Mesendoderm (in vitro differentiated cells): Measurements from ENCODE around the gene PDZD2.
"Not testable (repeated sequence)": the region's sequence is repeated elsewhere in the genome, so short reads cannot be mapped to it uniquely, and the experiment has no call there.

Experiments used
- DNase-seq: peaks from one replicate; pipeline ENCODE4 v3.0.0; 2013
- H2AK5ac ChIP-seq: 2 replicates; pipeline ENCODE4 v1.6.1; 2013; ENCODE audit warnings: low read length, inconsistent platforms
- H2BK120ac ChIP-seq: 2 replicates; pipeline ENCODE4 v1.6.1; 2013; ENCODE audit warnings: low read depth, mild to moderate bottlenecking, low read length, moderate library complexity, mixed read lengths
- H2BK15ac ChIP-seq: replicated peaks from 2 replicates; pipeline ENCODE4 v1.6.1; 2013; ENCODE audit warnings: low read depth, mild to moderate bottlenecking, moderate library complexity
- H2BK5ac ChIP-seq: 2 replicates; pipeline ENCODE4 v1.6.1; 2013; ENCODE audit warnings: low read length, inconsistent platforms
- H3K18ac ChIP-seq: 2 replicates; pipeline ENCODE4 v1.6.1; 2013; ENCODE audit warnings: mild to moderate bottlenecking, low read length, mixed read lengths
- H3K23ac ChIP-seq: one replicate; pipeline ENCODE4 v1.6.1; 2013; ENCODE audit warnings: low read length
- H3K27ac ChIP-seq: 2 replicates; pipeline ENCODE4 v1.5.1; 2013; ENCODE audit warnings: low read depth, mild to moderate bottlenecking, inconsistent platforms, low read length, moderate library complexity
- H3K27me3 ChIP-seq: 2 replicates; pipeline ENCODE4 v1.6.1; 2013; ENCODE audit warnings: low read length, control low read depth, mild to moderate bottlenecking, inconsistent platforms; ENCODE audit not compliant: insufficient read depth, poor library complexity
- H3K36me3 ChIP-seq: 2 replicates; pipeline ENCODE4 v1.6.1; 2013; ENCODE audit warnings: low read length, inconsistent platforms; ENCODE audit not compliant: control insufficient read depth, insufficient read depth
- H3K4ac ChIP-seq: one replicate; pipeline ENCODE4 v1.6.1; 2013; ENCODE audit warnings: low read depth, mild to moderate bottlenecking, low read length, moderate library complexity
- H3K4me1 ChIP-seq: 2 replicates; pipeline ENCODE4 v1.6.1; 2013; ENCODE audit warnings: low read depth, low read length, inconsistent platforms; ENCODE audit not compliant: control insufficient read depth
- H3K4me2 ChIP-seq: 2 replicates; pipeline ENCODE4 v1.6.1; 2013; ENCODE audit warnings: low read length
- H3K4me3 ChIP-seq: 2 replicates; pipeline ENCODE4 v1.5.1; 2013; ENCODE audit warnings: mild to moderate bottlenecking, low read length
- H3K56ac ChIP-seq: one replicate; pipeline ENCODE4 v1.6.1; 2013; ENCODE audit warnings: low read length
- H3K79me1 ChIP-seq: 2 replicates; pipeline ENCODE4 v1.6.1; 2013; ENCODE audit warnings: low read length, inconsistent platforms
- H3K79me2 ChIP-seq: 2 replicates; pipeline ENCODE4 v1.6.1; 2013; ENCODE audit warnings: mild to moderate bottlenecking, low read length; ENCODE audit not compliant: control insufficient read depth, insufficient read depth
- H3K9ac ChIP-seq: 2 replicates; pipeline ENCODE4 v1.6.1; 2013; ENCODE audit warnings: low read length, inconsistent platforms
- H4K5ac ChIP-seq: one replicate; pipeline ENCODE4 v1.6.1; 2013; ENCODE audit warnings: low read length
- H4K8ac ChIP-seq: one replicate; pipeline ENCODE4 v1.6.1; 2013; ENCODE audit warnings: low read depth, mild to moderate bottlenecking, control low read depth, low read length, moderate library complexity
- WGBS: extraction: QIAGEN DNeasy Blood & Tissue Kit; methylation state at CpG from one replicate; pipeline ENCODE4 v1.1.7; 2013; ENCODE audit warnings: low lambda C conversion rate, missing lambda C conversion rate; ENCODE audit not compliant: insufficient coverage; ENCODE audit errors: extremely low coverage; 5-methylcytosine and 5-hydroxymethylcytosine counted together

Gene PDZD2

DNA sequence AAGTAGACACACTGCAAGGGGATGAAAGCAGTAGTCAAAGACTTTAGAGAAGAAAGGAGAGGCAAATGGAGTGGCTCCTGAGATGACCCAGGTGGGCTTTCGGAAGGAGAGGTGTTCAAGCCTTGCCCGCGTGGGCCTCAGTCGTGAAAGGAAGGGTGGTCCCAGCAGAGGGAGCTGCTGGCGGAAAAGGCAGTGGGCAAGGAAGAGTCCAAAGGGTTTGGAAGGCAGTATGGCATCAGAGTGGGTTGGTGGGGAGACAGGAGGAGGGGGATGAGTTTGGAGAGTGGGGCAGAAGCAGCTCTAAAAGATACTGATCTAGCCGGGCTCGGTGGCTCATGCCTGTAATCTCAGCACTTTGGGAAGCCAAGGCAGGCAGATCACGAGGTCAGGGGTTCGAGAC lies 369.8 kb downstream of the PDZD2 start:
- Histone ChIP-seq H3K4me2 (no peak overlapping the region), H3K4me1 (no peaks in the 10 kb centered on the region), H2BK15ac (no peak overlapping the region)

DNA sequence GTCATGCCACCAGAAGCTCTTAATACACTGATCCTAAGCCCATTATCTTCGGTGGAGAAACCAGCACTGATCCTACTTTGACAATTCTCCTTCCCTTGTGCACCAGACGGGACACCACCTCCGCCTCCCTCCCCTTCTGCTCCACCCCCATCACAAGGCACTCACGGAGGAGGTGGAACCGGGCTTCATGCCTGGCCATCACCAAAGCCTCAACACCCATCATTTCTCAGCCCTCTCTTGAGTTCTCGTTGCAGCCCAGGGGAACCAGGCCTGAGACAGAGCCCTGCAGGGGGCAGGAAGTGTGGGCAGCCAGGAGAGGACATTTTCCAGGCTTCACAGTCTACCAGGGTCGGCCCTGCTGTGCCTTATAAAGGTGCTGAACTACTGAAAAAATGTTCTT lies 374.7 kb downstream of the PDZD2 start:
- H3K36me3 ChIP-seq, result no peaks in the 10 kb centered on the region
- no peak overlapping the region for H3K9ac ChIP-seq
- no peak overlapping the region for H4K5ac ChIP-seq
- H3K18ac ChIP-seq, result no peak overlapping the region
- DNase-seq, result peak; percentile 77
- H3K56ac ChIP-seq, result no peak overlapping the region
- no peak overlapping the region for H4K8ac ChIP-seq
- no peak overlapping the region for H3K23ac ChIP-seq
- H3K4me1 ChIP-seq, result peaks cover 11% of the 10 kb centered on the region
- no peak overlapping the region for H3K27ac ChIP-seq
- H2BK15ac ChIP-seq, result no peak overlapping the region
- H3K79me2 ChIP-seq, result no peaks in the 10 kb centered on the region
- no peak overlapping the region for H2BK5ac ChIP-seq
- H3K4me3 ChIP-seq, result no peak overlapping the region
- H3K79me1 ChIP-seq, result no peaks in the 10 kb centered on the region
- no peak overlapping the region for H3K4ac ChIP-seq
- no CpG with 5 or more reads among the region's 7 CpGs for WGBS
- H3K4me2 ChIP-seq, result no peak overlapping the region
- no peak overlapping the region for H2BK120ac ChIP-seq
- H2AK5ac ChIP-seq, result no peak overlapping the region
- H3K27me3 ChIP-seq, result no peaks in the 10 kb centered on the region

More for the DNA sequence above, 369.8 kb downstream of the PDZD2 start:
- Histone ChIP-seq H2BK5ac (no peak overlapping the region), H3K56ac (no peak overlapping the region), H3K27ac (no peak overlapping the region), H4K8ac (no peak overlapping the region), H3K4me3 (no peak overlapping the region), H3K27me3 (no peaks in the 10 kb centered on the region), H3K79me1 (no peaks in the 10 kb centered on the region), H3K23ac (no peak overlapping the region), H3K36me3 (no peaks in the 10 kb centered on the region), H3K79me2 (no peaks in the 10 kb centered on the region), H3K9ac (no peak overlapping the region), H3K18ac (no peak overlapping the region), H4K5ac (no peak overlapping the region), H3K4ac (no peak overlapping the region), H2BK120ac (no peak overlapping the region), H2AK5ac (no peak overlapping the region)
- no CpG with 5 or more reads among the region's 9 CpGs for WGBS
- DNase-seq, result no peak

DNA sequence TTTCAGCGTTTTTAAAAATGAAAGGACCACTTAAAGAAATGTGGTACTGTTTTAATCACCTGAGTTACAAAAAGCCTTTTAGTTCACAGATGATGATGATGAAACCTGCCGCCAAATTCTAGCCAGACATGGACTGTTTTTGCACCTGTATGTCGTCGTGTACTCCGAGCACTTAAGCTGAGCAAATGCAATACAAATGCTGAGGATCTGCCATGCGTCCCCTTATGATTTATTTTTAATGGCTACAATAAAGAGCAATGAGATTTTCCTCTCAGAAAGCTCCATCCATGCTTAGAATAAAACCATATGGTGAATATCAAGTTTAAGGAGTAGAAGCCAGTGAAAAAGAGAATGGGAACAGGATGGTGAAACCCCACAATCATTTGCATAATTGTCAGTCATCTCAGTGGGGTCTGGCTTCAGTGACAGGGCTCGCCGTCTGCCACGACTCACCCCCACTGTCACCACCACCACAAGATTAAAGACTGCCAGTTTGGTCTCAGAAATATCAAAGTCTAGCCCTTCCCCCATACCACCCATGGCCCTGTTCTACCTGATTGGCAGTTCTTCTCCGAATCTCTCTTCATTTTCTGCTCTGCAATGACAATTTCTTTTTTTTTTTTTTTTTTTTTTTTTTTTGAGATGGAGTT lies 375.3 kb downstream of the PDZD2 start:
- Histone ChIP-seq H3K56ac (no peak overlapping the region), H2BK5ac (no peak overlapping the region), H2AK5ac (no peak overlapping the region), H4K8ac (no peak overlapping the region), H2BK15ac (no peak overlapping the region), H3K27ac (peak overlapping the region; percentile 45), H3K4me3 (no peak overlapping the region), H2BK120ac (no peak overlapping the region), H3K9ac (no peak overlapping the region), H3K4me2 (no peak overlapping the region), H3K79me1 (no peaks in the 10 kb centered on the region), H3K79me2 (no peaks in the 10 kb centered on the region), H3K4ac (no peak overlapping the region), H3K18ac (no peak overlapping the region), H3K4me1 (peaks cover 11% of the 10 kb centered on the region), H3K23ac (no peak overlapping the region), H3K36me3 (no peaks in the 10 kb centered on the region), H3K27me3 (no peaks in the 10 kb centered on the region), H4K5ac (no peak overlapping the region)
- WGBS, result no CpG with 5 or more reads among the region's 10 CpGs
- DNase-seq, result peak; percentile 36

DNA sequence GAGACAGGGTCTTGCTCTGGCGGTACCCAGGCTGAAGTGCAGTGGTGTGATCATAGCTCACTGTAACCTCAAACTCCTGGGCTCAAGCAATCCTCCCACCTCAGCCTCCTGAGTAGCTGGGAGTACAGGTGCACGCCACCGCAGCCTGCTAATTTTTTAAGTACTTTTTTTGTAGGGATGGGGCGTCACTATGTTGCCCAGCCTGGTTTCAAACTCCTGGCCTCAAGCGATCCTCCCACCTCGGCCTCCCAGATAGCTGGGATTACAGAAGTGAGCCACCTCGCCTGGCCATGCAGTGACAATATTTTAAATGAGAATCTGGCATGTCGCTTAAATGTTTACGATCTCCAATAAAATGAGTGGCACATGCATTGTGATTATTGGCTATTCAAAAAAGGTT lies 376.3 kb downstream of the PDZD2 start:
- no CpG with 5 or more reads among the region's 9 CpGs for WGBS
- peaks cover 11% of the 10 kb centered on the region for H3K4me1 ChIP-seq
- H3K79me1 ChIP-seq, H3K9ac ChIP-seq, H3K4me2 ChIP-seq, H2BK15ac ChIP-seq, H2BK5ac ChIP-seq, H3K56ac ChIP-seq, H3K4ac ChIP-seq, H3K36me3 ChIP-seq, H4K5ac ChIP-seq, H3K79me2 ChIP-seq, H3K23ac ChIP-seq, DNase-seq, H4K8ac ChIP-seq, H3K18ac ChIP-seq, H3K27me3 ChIP-seq, H2AK5ac ChIP-seq, H2BK120ac ChIP-seq, H3K27ac ChIP-seq, H3K4me3 ChIP-seq: not testable (repeated sequence)

DNA sequence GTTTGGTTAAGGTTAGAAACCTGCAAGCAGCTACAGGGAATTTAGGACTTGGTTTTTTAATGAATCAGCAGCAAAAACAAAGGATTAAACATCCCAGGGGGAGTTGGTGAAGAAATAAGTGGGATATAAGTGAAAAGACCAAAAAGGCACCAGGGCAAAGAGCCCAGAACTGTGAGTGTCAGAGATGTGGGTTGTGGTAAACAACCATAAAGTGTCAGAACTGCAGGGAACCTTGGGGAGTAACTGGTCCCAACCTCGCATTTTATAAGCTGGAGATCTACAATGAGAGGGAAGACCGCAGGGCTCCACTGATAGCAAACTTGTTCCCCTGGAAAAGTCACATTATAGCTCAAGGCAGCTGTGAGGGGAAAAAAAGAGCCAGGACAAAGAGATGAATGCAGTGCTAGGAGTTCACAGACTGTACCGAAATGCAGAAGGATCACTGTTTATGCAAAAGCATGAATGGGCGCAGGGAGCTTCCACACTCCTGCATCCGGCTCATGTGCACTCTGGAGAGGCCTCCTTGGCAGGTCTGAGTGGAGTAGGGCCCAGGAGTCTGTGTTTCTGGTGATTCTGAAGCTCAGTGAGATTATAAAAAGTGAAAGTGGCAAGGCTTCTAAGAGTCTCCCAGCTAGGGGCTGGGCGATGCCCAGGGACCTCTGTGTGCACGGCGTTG lies 378.9 kb downstream of the PDZD2 start:
- DNase-seq, result no peak
- Histone ChIP-seq H2BK120ac (no peak overlapping the region), H2BK15ac (no peak overlapping the region), H3K18ac (no peak overlapping the region), H3K79me1 (no peaks in the 10 kb centered on the region), H3K56ac (no peak overlapping the region), H2AK5ac (no peak overlapping the region), H3K23ac (no peak overlapping the region), H3K9ac (no peak overlapping the region), H2BK5ac (no peak overlapping the region), H3K27ac (no peak overlapping the region), H4K5ac (no peak overlapping the region), H3K79me2 (no peaks in the 10 kb centered on the region), H3K36me3 (no peaks in the 10 kb centered on the region), H3K27me3 (no peaks in the 10 kb centered on the region), H3K4me3 (no peak overlapping the region), H3K4me1 (peaks cover 11% of the 10 kb centered on the region), H3K4ac (no peak overlapping the region), H4K8ac (no peak overlapping the region), H3K4me2 (no peak overlapping the region)
- WGBS, result no CpG with 5 or more reads among the region's 8 CpGs
